Stimulated activated CD4-positive, alpha-beta T cell treated with anti-CD3 and anti-CD28 coated beads, Interleukin-12 subunit alpha, Interleukin-12 subunit beta, amount 100 ng/mL, for 4 hours (primary cell): ENCODE data around the gene HOMEZ.

Experiments
- DNase-seq: peaks from one replicate; pipeline ENCODE4 v3.0.0-alpha.2; 2020

Gene HOMEZ

DNA sequence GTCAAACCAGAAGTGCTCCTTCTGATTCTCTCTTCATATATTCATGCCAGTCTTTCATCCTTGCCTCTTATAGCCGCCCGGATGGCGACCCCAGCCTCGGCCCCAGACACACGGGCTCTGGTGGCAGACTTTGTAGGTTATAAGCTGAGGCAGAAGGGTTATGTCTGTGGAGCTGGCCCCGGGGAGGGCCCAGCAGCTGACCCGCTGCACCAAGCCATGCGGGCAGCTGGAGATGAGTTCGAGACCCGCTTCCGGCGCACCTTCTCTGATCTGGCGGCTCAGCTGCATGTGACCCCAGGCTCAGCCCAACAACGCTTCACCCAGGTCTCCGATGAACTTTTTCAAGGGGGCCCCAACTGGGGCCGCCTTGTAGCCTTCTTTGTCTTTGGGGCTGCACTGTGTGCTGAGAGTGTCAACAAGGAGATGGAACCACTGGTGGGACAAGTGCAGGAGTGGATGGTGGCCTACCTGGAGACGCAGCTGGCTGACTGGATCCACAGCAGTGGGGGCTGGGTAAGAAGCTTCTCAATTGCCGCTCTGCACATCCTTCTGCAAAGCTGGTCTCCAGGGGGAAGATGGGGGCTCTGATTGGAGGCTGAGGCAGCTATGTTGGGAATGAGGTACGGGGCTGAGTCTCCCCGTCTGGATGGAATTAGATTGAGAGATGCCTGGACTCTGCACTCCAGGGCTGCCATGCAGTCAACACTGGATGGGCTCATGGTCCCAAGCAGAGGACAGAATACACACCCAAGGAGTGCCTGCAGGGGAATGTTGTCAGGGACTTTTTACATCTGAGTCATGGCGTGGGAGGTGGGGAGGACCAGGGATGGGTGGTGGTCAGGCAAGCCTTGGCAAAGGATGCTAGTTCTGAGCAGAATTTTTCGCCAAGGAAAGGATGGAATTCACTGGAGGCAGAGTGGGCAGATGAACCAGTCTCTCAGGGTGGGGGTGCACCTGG is 22.0 kb upstream of the HOMEZ start:
- no peak for DNase-seq

DNA sequence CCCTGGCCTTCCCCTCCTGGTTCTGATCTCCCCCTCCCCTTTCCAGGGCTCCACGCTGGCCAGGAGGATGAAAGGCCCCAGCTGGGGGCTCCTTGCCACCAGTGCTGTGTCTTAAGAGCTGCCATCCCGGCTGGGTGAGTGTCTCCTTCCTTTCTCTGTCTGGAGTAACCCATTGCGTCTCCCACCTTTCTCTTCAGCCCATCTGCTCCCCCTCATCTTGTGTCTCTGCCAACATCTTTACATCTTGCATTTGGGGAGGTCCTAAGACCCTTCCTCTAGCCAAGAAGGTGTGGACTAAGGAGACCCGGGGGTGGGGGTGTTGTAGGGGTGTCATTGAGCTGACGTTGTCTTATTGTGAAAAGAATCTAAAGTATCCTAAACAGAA is 21.2 kb upstream of the HOMEZ start:
- DNase-seq: no peak

DNA sequence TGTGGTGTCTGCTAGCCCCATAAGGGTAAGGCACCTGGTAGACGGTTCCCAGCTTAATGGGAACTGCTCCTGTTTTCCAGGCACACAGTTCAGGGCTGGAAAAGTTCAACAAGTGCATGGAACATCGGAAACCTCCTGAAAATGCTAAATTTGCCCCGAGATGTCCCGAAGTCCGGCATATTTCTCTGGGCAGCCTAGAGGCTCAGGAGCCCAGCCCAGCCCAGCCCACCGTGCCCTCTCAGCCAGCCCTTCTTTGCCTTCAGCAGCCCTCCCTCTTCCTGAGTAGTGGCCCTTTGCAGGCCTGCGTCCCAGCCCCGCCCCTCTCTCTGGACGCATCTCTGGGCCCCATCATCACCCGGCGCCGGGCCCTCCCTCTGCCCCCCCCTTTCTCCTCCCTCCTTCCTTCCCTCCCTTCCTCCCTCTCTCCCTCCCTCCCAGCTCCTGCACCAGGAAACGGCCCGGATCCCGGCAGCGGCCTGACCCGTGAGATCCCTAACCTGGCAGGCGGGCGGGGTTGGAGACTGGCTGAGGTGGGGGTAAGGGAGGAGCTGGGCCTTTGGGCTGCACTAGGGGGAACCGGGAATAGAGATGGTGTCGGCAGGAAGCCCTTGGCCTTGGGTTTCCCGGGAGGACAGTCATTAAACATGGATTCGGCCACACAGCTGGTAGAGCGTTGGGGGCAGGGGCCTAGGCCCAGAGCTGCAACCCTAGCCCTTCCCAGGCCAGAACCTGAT is 20.6 kb upstream of the HOMEZ start, which contains the start of gene BCL2L2:
TSS of gene BCL2L2 (plus strand) at position 422 of the 734 bp plus-strand sequence. CDS start 935 bp downstream, outside the sequence.
- DNase-seq: no peak

DNA sequence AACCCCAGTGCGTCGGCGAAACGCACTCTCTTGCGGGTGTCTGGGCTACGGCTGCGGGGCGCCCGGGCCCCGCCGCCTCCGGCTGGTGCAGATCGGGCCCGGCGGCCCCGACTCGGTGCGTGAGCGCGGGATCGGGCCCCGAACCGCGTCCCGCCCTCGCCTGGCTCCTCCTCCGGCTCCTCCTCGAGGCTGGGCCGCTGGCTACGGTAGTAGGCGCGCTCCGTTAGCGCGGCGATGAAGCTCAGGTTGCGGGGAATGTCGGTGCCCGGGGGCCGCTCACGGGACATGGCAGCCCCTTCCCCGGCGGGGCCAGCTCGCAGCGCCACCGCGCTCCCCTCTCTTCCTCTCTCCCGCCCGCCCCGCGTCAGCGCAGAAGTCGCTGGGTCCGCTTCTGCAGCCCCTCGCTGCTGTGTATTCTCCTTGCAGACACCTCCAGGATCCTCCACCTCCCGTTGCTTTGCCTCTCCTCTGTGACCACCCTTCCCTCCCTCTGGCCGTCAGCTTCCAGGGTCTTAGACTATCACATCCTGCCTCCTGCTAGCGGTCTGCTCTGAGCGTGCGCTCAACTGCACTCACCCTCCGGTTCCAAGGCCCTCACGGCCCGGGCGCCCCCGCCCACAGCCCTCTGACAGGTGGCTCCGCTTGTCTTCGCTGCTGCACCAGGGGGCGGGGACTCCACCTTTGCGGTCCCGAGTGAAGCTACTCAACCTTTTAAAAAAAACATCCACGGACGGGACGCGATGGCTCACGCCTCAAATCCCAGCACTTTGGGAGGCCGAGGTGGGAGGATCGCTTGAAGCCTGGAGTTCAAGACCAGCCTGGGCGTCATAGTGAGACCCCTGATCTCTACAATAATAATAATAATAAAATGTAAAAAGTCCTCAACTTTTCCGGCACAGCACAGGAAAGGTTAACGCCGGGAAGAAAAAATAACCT is 16.6 kb upstream of the HOMEZ start, which contains the start of gene PPP1R3E:
TSS of gene PPP1R3E (minus strand) at position 570 of the 936 bp plus-strand sequence. CDS start at position 287, 283 bp downstream.
- peak; percentile 83 for DNase-seq

DNA sequence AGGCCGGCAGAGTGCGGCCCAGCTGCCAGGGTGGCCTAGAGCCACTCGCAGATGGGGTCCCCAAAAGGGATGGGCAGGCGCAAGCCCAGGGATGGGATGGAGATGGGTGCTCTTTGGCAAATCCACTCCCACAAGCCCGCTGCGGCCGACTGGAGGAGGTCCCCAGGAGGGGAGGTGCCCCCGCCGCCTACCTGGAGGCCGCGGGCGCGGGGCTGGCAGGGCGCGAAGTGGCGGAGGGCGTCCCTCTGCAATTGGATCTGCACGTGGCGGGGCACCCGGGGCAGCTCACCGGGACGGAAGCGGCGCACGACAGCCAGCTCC is 16.0 kb upstream of the HOMEZ start:
- DNase-seq: no peak

DNA sequence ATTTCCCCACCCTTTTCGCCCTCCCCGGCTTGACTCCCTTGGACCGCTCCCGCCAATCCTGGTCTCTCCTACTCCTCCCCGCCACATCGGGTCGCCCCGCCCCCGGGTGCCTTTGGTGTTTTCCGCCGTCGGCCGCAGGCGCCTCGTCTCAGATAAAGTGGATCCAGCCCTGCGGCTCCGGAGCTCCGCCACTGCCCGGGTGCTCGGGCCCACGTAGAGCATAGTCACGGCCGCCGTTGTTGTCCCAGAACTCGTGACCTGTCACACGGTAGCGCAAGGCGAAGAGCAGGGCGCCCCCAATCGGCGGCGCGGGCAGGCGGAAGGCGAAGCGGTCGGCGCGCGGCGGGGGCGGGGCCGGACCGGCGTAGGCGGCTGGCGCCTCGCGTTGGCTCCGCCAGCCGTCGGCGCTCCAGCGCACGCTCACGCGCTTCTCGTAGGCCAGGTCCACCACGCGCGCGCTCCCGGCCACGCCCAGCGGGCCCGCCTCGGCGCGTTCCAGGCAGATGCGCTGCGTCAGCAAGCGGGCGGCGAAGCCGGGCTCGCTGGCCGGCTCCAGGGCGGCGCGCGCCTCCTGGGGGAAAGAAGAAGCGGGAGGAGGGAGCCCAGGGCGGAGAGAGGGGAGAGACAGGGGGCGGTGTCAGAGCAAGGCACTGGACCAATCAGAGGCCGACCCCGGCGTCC is 15.5 kb upstream of the HOMEZ start:
- peak; percentile 96 for DNase-seq

DNA sequence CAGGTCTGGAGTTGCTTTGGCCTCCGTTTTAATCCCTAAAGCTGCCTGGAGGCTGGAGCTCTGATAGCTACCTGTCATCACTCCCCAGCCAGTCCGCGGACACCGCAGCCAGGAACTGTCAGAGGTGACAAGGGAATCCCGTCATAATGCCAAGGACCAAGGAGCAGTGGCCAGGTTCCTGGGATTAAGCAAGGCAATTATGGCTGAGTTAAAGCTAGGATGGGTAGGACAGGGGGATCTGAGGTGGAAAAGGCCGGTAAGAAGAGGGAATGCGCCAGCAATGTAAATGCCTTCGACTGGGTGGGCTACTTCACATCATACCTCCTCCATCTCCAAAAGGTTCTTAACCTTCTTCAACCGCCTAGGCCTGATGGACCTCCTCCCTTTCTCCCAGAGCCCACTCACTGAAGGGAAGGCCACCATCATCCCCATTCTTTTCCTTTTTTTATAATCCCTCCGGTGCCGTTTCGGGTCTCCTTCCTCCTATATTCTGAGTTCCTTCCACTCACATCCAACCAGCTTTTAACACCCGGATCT is 14.8 kb upstream of the HOMEZ start:
- peak; percentile 16 for DNase-seq

DNA sequence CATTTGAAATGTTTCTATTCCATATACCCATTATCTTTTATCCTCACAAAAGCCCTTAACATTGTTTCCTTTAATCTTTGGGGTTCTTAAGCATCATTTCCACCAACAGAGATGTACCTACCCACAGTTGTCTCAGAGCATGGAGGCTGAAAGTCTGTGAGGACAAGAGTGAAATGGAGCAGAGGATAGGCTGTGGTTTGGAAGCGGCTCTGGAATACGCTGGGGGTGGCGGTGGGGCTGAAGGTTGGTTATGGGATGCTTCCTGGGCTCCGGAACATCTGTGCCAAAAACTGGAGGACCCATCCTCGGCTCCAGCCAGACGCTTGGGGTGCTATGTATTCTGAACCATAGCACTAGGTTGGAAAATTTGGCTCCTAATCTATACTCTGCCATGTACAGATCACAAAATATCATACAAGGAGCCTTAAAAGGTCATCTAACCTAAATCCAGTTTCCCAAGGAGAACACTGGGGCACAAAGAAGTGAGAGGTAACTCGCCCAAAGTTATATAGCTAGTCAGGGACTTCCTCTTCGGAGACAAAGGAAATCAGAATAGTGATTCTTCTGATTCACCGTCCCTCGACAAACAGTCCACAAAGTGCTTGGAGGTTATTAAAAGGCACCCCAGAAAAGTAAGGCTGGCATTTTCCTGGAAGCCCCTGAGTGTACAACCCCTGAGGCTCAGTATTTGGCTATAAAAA is 14.2 kb upstream of the HOMEZ start:
- no peak for DNase-seq

DNA sequence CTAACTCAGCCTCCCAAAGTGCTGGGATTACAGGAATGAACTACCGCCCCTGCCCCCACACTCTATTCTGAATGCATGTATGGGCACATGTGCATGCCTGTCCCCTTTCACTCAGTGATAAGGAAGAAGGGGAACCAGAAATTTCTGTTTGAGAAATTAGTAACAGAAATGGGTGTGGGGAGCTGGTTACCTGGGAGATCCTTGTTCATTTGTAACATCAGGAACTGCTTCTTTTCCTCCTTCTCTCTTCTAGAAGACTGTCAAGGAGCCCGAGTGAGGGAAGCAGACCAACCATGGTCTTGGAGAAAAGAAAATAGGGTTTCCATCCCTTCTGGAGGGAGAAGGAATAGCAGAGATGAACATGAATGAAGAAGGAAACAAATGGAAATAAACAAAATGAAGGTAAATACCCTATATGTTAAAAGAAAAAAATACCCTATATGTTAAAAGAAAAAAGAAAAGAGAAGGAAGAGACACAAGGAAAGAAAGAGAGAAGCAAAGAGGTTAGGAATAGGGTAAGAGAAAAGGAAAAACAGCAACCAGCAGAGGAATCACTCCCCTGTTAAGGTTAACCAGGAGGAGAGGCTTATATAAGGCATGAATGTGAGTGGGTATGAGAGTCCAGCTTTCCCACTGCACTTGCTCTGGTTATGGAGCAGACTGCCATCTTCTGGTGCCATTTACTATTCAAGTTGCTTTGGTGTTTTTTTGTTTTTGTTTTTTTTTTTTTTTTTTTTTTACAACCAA is 13.5 kb upstream of the HOMEZ start:
- no peak for DNase-seq

DNA sequence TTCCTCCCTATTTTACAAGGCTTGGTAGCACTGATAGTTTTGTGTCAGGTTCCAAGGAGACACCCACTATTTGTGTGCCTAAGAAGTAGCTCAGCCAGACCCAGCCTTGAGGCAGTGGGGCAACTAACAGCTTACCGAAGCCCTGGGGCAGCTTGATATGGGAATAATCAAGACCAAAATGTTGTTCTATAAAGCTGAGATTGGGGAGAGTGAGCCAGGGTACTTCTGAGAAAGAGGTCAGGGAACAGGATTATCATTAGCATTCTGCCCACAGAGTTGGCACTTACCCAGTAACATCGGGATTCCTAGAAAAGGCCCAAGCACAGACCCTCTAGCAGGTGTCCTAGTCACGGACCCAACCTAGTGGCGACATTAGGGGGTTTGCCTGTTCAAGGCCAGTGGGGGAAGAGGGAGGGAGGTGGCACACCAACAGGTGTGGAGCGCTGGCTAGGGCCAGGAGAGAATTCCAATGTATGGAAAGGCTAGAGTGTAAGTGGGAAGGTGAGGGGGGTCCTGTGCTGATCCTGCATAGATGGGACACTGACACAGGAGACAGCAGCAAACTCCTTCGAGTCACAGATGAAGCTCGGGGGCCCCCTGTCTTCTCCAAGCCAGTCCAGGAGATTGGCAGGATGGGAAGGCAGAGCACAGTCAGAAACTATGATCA is 11.8 kb upstream of the HOMEZ start:
- DNase-seq: no peak

DNA sequence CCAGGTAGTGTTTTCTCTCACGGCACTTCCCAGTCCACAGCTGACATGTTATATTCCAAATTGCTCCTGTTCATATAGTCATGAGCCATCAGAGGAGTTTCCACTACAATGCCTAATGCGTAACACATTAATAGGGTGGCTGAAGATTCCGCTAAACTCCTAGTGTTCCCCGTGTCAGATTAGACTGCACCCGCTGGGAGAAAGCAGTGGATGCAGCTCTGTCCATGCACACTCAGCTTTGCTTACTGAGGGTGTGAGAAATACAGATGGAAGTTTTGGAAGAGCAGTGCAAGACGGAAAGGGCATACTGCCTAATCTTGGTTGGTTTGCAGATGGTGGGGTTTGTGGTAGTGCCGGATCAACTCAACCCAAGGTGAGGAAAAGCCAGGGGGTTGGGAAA is 11.2 kb upstream of the HOMEZ start:
- no peak for DNase-seq

DNA sequence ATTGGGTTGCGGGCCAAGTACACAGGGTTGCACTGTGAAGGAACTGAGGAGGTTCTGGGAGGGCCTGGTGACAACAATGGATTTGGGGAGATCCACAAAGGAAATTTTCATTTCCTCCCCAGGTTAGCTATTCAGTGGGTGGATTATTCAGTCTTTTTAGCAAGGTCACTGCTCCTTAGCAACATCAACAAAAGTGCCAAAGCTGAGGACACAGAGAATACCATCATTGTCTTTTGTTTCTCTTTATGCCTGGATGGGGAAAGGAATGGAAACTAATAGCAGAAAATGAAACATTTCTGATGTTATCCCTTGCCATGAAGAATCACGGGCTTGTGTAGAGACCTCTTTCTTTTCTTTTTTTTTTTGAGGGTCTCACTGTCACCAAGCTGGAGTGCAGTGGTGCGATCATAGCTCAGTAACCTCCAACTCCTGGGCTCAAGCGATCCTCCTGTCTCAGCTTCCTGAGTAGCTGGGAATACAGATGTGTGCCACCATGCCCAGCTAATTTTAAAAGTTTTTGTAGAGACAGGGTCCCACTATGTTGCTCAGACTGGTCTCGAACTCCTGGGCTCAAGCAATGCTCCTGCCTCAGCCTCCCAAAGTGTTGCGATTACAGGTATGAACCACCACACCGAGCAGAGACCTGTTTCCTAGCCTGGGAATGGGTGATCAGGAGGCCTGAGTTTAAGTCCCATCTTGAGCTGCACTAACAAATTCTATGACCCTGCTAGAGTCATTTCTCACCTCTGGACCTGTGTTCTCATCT is 10.3 kb upstream of the HOMEZ start:
- DNase-seq: no peak

DNA sequence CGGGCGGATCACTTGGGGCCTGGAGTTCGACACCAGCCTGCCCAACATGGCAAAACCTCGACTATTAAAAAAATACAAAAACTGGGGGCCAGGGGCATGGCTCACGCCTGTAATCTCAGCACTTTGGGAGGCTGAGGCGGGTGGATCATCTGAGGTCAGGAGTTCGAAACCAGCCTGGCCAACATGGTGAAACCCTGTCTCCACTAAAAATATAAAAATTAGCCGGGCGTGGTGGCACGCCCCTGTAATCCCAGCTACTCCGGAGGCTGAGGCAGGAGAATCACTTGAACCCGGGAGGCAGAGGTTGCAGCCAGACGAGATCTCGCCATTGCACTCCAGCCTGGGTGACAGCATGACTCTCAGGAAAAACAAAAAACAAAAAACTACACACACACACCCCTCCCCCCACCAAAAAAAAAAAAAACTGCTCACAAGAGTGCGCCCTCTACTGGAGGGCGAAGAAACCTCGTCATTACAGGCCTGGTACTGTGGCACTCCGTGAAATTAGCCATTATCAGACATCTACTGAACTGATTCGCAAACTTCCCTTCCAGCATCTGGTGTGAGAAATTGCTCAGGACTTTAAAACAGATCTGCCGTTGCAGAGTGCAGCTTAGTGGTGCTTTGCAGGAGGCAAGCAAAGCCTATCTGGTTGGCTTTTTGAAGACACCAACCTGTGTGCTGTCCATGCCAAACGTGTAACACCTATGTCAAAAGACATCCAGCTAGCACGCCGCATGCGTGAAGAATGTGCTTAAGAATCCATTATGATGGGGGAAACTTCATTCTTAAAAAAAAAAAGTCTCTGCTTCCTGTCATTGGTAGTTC is 9.0 kb upstream of the HOMEZ start:
- DNase-seq: peak; percentile 40

DNA sequence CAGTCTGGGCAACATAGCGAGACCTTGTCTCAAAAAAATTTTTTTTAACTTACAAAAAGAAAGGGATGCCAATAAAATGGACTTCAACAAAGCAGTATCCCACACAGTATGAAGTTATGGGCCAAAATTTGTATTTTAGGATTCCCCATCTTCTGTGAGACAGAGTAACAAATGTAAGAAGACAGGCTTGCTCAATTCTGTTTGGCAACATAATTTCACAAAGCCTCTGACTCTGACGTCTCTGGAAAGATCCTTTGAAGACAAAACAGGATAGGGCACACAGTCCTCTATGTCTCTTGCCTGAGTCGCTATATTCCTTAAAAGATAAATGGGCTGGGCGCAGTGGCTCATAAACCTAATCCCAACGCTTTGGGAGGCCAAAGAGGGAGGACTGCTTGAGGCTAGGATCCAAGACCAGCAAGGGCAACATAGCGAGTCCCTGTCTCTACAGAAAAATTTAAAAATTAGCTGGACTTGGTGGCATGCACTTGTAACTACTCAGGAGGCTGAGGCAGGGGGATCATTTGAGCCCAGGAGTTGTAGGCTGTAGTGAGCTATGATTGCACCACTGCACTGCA is 1.1 kb upstream of the HOMEZ start:
- DNase-seq: no peak

DNA sequence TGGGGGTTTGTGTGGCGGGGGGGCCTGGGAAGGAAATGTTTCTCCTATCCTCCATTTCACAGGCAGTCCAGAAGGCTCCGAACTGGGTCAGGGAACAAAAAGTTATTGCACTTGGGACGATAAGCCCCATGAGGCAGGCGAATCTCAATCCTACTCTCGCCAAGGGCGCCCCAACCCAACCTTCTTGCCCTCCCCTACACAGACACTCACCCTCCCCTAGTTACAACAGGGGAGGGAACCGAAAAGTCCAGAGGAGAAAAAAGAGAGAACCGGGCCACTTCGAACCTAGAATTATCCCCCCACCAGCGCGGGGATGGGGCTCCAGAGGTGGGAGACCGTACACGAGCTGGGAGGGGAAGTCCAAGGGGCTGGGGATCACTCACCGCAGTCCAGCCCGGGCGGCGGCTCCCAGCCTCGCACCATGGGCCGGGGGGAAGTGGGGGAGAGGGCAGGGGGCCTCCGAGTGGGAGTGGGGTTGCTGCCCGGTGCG is 357 bp downstream of the HOMEZ start:
- no peak for DNase-seq

DNA sequence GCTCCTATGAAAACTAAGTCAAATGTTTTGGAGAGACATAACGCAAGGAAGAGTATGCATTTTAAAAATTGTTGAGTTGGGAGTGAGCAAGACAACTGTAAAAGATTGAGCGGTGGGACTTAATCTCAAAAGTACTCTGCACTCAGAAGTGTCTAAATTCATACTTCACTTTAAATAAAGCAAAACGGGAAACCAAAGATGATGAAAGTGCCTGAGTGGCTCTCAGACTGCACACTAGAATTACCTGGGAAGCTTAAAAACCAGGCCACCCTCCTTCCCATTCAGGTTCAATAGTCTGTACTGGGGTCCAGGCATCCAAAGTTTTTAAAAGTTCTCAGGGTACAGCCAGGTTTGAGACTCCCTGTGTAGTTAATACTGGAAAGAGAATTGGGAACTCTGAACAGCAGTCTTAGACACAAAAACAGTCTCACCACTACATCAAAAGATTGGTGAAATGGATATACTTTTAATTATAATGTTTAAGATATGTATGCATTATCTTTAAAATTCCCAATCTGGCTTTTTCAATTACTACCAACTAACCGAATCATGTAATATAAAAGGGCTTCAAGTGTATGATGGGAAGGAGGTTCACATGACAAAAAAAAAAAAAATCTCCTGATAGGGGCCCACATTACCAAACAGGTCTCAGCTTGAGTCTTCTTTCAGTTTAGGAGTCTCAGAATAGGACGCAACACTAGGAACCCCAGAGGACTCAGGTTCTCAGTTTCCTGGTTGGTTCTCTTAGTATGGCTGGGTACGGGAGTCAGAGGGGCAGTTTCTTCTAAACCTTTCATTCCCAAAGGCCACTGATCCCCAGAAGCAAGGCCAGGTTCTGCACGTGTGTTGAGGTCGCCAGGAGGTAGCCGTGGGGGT is 1.0 kb downstream of the HOMEZ start:
- no peak for DNase-seq

DNA sequence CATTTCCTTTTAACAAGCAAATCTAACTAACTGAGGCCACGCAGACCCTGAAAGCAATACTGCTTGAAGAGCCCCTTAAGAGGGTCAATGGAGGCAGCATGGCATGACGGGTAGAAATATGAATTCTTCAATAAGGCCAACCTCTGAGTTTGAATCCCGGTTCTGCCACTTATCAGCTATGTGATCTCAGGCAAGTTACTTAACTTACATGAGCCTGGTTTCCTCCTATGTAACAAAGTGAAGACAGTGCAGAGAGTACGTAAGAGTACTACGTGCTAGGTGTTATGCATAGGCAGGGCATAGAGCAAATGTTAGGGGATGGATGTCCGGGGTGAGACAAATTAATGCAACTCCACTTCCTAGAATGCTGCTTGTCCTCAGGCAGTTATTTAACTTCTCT is 4.7 kb downstream of the HOMEZ start:
- no peak for DNase-seq
